GM19468 (cell line): ENCODE data around the gene DQX1.

Experiments
- ATAC-seq: cut with Tn5 transposase; IDR thresholded peaks from one replicate; pipeline ENCODE4 v1.9.1; 2021; ENCODE audit warnings: mild to moderate bottlenecking, moderate library complexity, moderate number of reproducible peaks; ENCODE audit not compliant: unreplicated experiment; ENCODE audit errors: extremely low read depth

The DQX1 gene

DNA sequence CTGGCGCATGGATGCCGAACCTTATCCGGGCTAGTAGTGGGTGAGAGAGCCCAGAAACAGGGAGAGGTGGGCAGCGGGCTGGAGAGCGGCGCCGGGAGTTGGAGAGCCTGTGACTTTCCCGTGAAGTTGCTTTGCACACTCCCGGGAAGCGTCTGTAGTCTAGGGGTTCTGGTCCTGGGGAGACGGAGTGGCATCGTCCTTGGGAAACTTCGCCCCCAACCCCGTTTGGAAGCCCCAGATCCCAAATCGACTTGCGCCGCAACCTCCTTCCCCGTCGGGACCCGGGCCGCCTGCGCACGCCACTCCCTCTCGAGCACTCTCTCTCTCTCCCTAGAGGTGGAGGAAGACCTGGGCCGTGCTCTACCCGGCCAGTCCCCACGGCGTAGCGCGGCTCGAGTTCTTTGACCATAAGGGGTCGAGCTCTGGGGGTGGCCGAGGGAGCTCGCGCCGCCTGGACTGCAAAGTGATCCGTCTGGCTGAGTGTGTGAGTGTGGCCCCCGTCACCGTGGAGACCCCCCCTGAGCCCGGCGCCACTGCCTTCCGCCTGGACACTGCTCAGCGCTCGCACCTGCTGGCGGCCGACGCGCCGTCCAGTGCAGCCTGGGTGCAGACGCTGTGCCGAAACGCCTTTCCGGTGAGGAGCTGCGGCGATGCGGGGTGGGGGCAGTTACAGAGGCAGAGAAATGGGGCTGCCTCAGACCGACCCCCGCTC is 28.9 kb upstream of the DQX1 start:
- ATAC-seq: no peak

DNA sequence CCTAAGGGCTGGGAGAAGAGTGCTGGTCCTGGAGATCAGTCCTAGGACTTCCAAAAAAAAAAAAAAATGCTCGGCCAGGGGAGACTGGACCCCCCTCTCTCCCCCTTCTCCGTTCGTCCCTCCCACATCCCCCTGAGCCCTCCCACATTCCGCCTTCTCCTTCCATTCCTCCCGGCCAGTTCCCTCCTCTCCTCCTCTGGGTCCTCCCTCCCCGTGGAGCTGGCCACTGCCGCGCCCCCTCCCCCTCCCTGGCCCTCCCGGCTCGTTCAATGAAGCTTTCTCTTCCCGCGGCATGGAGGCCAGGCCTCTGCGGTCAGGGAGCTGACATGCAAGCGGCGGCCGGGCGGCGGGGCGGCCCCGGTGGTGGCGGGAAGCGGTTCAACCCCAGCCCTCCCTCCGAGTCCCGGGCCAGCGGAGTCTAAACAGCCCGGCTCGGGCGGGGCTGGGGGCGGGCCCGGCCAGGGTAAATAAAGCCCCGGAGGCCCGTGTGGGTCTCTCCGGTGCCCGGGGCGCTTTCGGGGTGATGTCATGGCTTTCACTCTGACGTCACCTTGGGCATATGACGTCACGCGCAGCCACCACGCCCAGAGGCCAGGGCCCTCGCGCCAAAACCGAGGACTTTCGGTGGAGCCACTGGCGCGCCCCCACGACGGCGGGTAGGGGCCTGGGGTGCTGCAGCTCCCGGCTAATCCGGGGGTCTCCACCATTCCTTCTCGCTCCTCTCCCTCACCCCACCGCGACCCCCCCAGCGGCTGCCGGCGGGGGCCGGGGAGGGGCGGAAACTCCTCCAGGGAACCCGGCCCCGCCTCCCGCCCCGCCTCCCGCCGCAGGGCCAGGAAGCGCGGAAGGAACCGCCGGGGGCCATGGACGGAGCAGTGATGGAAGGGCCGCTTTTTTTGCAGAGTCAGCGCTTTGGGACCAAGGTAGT is 28.1 kb upstream of the DQX1 start, which contains the start of the genes DOK1 and LOXL3:
Gene DOK1 (plus strand): TSS at position 829 of the 928 bp plus-strand sequence. CDS start 35 bp downstream, at position 864.
Gene LOXL3 (minus strand): TSS at position 51 of the 928 bp plus-strand sequence. CDS start 1,308 bp downstream, outside the sequence.
- ATAC-seq: peak; percentile 23

DNA sequence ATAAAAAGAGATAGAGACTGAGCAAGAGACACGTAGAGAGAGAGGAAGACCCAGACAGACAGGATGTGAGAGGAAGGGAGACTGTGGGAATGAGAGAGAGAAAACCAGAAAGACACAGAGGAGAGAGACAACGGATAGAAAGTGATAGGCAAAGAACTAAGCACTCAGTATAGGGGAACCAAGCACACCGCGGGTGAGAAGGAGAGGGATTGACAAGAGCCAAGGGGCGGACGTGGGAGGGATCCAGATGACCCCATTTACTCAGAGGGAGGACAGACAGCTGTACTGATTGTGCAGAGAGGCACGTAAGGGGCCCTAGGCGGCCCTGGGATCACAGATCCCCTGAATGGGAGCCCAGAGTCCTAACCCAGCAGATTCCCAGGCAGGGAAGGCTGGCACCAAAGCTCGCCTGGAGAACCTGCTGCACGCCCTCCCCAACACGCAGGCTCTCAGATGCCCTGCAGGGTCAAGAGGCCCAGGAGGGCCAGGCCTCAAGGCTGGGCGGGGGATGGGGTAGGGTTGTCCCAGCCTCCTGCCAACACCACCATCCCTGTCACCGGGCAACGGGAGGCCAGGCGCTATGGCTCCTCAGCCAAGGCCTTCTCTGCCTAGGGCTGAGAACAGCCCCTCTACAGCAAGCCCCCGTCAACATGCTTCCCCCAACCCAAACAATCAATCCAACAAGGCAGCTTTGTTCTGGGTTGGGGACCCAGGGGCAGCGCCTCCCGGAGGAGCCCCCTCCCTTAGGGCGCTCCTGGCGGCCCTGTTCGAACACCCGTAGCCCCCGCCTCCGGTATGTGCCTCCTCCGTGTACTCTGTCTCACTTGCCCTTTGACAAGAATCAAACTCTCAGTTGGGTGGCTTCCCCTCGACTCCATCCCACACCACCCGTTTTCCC is 27.1 kb upstream of the DQX1 start:
- ATAC-seq: no peak

DNA sequence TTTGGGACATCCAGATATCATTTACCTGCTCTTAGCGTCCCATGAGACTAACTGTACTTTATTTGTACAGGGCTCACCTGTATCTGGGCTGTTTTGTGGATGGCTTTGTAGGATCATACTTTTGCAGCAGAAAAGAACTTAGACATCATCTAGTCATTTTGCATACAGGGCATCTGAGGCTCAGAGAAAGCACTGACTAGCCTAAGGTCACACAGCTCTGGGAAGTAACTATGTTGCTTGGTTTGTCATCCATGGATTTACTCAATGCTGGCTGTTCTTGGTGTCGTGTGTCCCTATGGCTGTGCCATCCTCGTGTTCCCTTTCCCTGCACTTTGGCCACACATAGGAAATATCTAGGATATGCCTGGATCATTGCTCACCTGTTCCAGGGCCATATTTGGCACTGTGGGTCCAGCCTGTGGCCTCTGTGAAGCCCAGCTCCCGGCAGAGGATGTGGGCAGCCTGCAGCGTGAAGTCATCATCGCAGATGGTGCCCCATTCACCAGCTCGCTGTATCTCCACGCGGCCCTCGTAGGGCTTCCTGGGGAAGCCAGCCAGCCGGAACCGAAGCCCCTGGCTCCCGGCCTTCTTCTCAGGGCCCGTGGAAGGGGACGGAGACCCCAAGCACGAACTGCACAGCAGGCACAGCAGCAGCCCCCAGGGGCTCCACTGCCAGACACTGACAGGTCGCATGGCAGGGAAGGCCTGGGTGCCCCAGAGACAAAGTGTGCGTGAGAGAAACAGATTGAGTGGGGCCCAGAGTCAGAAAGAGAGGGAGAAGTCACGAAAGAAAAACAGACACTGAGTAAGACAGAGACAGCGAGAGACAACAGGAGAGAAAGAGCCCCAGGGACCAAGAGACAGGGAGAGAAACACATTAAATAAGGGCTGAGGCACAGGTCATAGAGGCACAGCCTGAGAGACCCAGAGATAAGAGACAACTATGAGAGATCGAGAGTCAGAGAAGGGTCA is 26.2 kb upstream of the DQX1 start:
- ATAC-seq: no peak

DNA sequence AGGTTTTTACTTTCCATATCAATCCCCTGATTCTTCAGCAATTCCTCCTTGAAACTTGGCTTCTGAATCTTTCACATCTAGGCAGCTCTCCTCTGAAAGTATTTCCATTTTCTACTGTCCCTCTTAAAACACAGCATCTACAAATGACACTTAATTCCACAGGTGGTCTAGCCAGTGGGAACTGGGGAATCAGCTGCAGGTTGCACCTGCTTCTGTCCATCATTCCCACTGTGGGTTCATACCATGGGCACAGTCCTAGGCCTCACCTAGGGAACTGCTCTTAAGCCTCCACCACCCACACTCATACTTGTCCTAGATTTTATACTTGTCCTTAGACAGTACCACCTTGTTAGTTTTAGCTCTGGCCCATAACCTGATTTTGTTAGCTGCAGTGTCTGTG is 25.5 kb upstream of the DQX1 start:
- no peak for ATAC-seq

DNA sequence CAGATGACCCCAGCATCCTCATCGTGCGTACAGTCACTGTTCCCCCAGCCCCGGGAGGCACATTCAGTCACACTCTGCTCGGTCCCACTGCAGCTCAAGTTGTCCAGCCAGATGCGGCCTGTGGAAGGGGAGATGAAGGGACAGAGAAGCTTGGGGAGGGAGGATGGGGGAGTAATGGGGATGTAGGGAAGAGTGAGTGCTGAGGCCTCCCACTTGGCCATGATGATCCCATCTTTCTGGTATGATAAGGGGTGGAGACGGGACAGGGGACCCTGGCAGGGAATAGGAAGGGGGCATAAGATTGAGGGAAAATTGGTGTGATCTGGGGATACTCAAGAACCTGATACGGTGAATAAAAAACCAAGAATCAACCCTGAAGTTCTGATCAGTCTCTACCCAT is 24.2 kb upstream of the DQX1 start:
- no peak for ATAC-seq

DNA sequence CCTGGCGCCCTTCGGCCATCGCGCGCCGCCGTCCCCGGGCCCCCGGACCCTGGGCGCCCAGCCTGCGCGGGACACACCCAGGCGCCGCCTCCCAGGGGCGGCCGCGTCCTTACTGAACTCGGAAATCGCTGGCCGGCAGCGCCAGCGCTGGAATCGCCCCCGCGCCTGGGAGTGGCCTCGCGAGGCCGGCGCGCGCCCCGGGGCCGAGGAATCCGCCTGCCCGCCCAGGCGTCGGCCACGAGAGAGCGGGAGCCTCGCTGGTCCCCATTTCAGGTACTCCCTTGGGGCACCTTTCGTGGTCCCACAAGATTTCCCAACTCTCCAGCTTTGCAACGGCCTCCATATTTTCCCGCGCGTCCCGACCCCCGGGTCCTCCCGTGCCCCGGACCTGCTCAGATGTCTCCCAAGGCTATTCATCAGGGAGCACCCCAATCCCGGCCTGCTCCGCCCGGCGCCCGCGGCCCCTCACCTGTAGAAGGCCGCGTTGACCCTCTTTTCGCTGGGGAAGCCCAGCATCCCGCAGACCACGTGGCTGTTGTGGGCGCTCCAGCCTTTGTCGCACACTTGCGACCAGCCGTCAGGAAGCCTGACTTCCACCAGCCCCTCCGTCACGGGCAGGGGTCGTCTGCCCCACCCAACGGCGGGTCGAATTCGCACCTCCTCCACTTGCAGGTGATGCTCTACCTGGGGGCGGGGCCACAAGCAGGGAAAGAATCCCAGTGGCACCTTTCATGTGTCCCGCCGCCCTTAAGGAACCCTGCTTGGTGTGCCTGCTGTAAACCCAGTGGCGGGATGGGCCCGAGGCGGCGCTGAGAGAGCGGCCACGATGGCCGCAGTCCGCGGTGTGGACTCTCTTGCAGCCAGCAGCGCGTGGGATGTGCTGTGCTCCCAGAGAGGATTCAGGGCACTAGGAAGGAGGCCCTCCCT is 23.1 kb upstream of the DQX1 start:
- no peak for ATAC-seq

DNA sequence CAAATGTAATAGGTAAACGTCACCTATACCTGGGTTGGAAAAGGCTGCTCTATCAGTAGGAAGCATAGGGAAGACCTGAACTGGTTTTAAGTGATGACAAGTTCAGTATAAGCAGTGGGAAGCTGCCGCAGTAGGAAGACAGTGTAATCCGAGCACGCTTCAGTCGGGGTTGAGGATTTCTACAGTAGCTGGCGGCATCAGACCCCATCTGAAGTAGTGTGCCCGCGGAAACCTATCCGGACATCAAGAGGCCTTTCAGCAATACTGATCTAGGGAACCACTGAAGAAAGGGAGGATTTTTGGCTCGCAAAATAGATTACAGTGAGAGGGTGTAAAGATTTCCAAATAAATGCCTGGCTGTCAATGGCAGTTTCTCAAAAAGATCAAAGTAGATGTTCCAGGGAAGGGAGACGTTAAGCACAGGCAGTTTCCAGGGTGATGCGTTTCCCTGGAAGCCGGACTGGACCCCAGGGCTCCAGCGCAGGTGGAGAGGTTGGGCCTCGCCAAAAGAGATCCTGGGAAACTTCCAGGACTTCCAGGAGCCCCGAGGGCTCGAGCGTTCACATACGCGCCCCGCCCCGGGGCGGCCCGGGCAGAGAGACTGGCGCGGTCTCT is 22.4 kb upstream of the DQX1 start:
- no peak for ATAC-seq

DNA sequence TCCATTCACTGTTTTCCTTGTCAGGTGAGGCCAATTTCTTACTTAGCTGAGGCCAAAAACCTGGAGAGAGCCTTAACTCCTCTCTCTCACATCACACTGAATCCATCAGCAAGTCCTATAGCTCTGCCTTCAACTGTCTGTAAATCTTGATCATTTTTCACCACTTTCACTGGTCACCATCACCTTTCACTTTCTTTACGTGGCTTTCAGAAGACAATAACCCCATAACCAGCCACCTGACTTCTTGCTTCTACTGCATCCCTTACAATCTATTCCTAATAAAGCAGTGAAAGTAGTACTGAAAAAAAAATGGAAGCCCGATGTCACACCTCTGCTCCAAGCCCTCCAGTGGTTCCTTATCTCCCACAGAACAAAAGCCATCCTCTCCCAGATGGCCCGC is 20.0 kb upstream of the DQX1 start:
- ATAC-seq: no peak

DNA sequence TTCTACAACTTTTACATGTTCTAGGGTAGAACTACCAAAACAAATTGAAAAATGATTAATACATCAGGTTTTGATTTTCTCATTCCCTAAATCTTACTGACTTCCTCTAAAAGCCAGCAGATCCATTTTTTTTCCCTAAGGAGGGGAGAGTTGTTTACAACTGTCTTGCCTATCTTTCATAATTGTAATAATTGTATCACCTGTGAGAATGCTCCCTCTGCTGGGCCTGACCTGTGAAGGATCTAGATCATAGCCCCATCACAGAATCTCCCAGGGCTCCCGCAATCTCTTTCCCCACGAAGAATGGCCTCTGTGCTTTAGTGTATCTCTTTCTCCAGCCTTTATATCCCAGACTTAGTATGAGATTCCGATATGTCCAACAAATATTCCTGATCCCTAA is 18.6 kb upstream of the DQX1 start:
- ATAC-seq: no peak

DNA sequence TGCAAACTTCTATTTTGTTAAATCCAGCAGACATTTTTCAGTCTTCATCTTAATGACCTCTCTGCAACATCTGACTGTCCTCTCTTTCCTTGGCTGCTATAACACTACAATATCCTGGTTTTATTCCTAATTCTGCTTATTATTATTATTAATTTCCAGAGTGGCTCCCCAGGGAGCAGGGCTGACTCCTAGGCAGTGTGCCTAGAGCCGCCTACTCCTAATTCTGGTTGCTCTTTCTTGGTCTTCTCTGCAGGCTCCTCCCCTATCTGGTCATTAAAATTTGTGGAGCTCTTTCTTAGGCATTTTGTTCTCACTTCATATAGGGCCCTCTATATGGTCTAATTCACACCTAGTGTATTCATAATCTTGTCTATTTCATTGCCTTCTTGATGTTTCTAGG is 16.9 kb upstream of the DQX1 start:
- ATAC-seq: no peak

DNA sequence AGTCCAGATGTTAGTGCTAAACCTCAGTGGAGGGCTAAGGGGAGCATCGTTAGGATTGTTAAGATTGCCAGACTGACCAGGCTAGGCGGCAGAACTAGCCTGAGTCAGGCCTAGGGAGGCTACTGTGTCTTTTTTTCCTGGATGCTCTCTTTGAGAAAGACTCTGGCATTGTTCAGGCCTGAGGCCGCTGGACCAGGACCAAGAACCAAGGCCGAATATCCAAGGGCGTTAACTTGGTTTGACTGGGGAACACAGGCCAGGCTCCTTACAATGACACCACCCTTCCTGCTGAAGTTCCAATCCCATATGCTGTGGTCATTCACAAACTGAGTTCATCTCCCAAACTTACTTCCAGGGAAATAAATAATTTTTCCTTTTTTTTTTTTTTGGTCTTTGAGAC is 14.3 kb upstream of the DQX1 start:
- no peak for ATAC-seq

DNA sequence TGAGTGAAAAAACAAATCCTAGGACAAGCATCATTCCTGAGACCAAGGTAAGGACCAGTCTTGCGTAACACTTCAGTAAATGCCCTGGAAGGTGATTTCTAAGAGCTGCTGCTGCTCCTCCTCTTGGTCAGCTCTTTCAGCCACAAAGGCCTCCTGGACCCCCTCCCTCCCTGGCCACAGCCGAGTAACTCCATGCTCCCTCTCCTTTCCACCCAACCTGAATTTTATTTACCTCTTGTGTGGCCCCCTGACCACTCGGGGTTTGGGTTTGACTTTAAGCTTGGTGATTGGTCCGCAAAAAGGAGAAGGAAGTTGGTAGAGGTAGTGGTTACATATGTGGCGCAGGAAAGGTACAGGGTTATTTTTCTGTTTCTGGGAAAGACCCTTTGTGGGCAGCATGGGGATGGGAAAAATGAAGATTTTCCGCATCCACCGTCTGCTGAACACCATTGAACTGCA is 12.9 kb upstream of the DQX1 start:
- ATAC-seq: no peak

DNA sequence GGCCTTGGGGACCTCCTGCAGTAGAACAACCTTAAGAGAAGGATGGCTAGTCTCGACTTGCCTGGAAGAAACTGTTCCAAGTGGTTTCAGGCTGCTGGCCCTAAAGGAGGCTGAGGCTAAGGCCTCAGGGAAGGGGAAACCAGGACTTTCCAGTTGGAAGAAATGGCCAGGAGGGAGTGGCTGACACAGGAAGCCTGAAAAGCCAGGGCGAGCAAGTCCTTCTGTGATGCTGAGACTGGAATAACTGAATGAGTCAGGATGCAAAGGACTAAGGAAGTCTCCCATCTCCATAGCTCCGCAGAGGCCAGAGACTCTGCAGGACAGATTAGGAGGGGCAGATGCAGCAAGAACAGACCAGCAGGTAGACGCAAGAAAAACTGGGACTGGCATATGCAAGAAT is 11.1 kb upstream of the DQX1 start:
- no peak for ATAC-seq

DNA sequence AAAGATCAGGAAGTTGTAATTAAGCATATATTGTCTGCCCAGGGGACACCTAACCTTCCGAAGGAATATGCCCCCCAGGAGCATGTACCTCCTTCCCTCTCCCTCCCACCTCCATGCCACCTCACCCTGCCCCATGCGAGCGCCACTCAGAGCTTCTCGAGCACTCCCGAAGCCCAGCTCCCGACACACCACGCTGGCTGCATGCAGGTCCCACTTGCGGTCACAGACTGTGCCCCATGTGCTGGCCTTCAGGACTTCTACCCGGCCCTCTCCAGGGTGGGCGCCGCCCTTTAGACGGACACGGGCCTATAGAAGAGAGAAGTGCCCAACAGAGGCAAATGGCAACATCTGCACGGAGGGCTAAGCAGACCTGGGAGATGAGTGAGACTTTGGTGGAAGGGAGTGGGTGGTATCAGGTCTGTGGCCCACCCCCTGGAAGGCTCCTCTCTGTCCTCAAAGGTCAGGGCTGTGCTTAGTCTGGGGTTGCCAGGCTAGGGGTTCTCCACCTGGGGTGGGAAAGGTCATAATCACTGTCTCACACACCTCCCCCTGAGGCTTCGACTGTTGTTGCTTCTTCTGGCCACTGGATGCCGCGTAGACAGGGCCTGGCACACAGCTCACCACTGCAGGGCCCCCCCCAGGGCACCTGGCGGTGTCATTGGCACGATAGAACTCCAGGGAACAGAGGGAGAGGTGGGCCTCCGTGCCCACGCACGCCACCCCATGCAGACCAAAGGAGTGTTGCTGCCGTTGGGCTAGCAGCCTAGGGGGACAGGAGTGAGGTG is 10.3 kb upstream of the DQX1 start:
- no peak for ATAC-seq

DNA sequence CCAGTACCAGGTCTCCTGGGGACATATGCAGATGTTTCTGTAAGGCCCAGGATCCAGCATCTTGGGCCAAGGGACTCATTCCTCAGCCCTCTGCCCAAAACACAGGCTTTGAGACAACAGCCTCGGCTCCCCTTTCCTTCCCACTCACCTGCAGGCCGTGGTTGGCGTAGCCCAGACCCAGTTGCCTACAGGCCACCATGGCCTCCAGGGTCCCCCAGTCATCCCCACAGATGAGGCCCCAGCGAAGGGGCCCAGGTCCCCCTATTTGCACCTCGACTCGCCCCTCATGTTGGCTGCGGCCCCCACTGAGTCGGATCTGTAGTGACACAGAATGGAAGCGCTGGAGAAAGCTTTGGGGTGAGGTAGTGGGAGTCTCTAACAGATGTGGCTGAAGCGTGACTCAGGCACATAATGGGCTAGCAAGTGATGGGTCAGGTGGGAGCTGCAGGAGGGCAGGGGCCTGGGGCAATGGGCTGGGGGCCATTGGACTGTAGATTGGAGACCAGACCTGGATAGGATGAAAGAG is 9.5 kb upstream of the DQX1 start:
- no peak for ATAC-seq

DNA sequence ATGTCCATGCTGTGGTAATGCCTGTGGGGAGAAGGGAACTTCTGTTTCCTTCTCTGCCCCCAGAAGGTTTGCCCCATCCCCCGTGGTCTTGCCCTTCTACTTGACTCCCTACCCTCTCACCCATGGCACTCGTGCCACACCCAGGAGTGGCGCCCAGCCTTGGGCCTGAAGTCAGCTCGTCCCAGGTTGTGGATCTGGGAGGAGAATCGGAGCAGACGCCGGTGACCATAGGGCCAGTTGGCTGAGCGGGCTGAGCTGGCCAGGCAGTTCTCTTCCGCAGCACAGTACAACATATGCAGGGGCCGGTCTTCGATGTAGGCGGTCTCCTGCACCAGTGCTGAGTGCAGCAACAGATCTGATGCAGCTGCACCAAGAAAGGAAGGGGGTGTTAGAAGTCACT is 8.4 kb upstream of the DQX1 start:
- ATAC-seq: no peak
